Neural progenitor cell (in vitro differentiated cells): ENCODE results near the gene FADS1. TPM values are rescaled to one million over a fixed set of nuclear protein-coding genes. Genes with fewer than 3 reads are reported as not detected.
A peak's percentile ranks its signal among the peaks of the same experiment; 100 is the strongest.

Experiments used
- DNase-seq: peaks from one replicate; pipeline ENCODE4 v3.0.0-alpha.2; 2016; ENCODE audit warnings: low spot score
- H2AFZ ChIP-seq: fragments of 200-600 bp; sonication (generic); replicated peaks from 2 replicates; pipeline ENCODE4 v1.6.1; 2016; ENCODE audit warnings: antibody characterized with exemption
- H3F3A ChIP-seq: fragments of 200-600 bp; sonication (generic); 2 replicates; pipeline ENCODE4 v1.6.1; 2016; ENCODE audit warnings: antibody characterized with exemption, low read depth
- H3K27ac ChIP-seq: fragments of 200-600 bp; sonication (generic); 2 replicates; pipeline ENCODE4 v1.5.1; 2016; ENCODE audit warnings: mild to moderate bottlenecking
- H3K27me3 ChIP-seq: fragments of 200-600 bp; sonication (generic); 2 replicates; pipeline ENCODE4 v1.6.1; 2016; ENCODE audit warnings: mild to moderate bottlenecking, moderate library complexity
- H3K36me3 ChIP-seq: fragments of 200-600 bp; sonication (generic); 2 replicates; pipeline ENCODE4 v1.5.1; 2016
- H3K4me1 ChIP-seq: fragments of 200-600 bp; sonication (generic); 2 replicates; pipeline ENCODE4 v1.6.1; 2016; ENCODE audit warnings: mixed run types
- H3K4me2 ChIP-seq: fragments of 200-600 bp; sonication (generic); 2 replicates; pipeline ENCODE4 v1.6.1; 2016
- H3K4me3 ChIP-seq: fragments of 200-600 bp; sonication (generic); 2 replicates; pipeline ENCODE4 v1.5.1; 2016
- H3K79me2 ChIP-seq: fragments of 200-600 bp; sonication (generic); 2 replicates; pipeline ENCODE4 v1.6.1; 2016; ENCODE audit warnings: low read depth
- H3K9ac ChIP-seq: fragments of 200-600 bp; sonication (generic); 2 replicates; pipeline ENCODE4 v1.6.1; 2016
- H3K9me3 ChIP-seq: fragments of 200-600 bp; sonication (generic); 2 replicates; pipeline ENCODE4 v1.5.1; 2016; ENCODE audit warnings: low read depth
- H4K20me1 ChIP-seq: fragments of 200-600 bp; sonication (generic); 2 replicates; pipeline ENCODE4 v1.6.1; 2016; ENCODE audit warnings: low read depth
- H3K27ac Mint-ChIP-seq: 3 replicates; pipeline ENCODE4 v1.8.0; 2021; ENCODE audit warnings: mixed read lengths
- H3K27me3 Mint-ChIP-seq: 2 replicates; pipeline ENCODE4 v1.8.0; 2022; ENCODE audit warnings: low read depth, mild to moderate bottlenecking, inconsistent platforms, moderate library complexity, mixed read lengths; ENCODE audit not compliant: insufficient read depth
- H3K36me3 Mint-ChIP-seq: 3 replicates; pipeline ENCODE4 v1.8.0; 2021; ENCODE audit warnings: mixed read lengths
- H3K4me1 Mint-ChIP-seq: 3 replicates; pipeline ENCODE4 v1.8.0; 2021; ENCODE audit warnings: mixed read lengths
- H3K4me3 Mint-ChIP-seq: 3 replicates; pipeline ENCODE4 v1.8.0; 2021; ENCODE audit warnings: mild to moderate bottlenecking, moderate library complexity, mixed read lengths
- H3K9me3 Mint-ChIP-seq: 3 replicates; pipeline ENCODE4 v1.8.0; 2020; ENCODE audit warnings: mixed read lengths
- EZH2 ChIP-seq: fragments of 200-600 bp; sonication (generic); IDR thresholded peaks from 2 replicates; pipeline ENCODE4 v1.6.1; 2017; ENCODE audit warnings: antibody characterized with exemption, mild to moderate bottlenecking, moderate library complexity
- EZH2phosphoT487 ChIP-seq: fragments of 200-600 bp; sonication (generic); IDR thresholded peaks from 2 replicates; pipeline ENCODE4 v1.6.1; 2017; ENCODE audit warnings: antibody characterized with exemption
- total RNA-seq: library from RNA; depleted of rRNA; stranded (reverse); fragments of >200 nt; gene quantifications from 2 replicates; pipeline ENCODE4 v1.2.3, GENCODE V29; 2015; ENCODE audit warnings: low replicate concordance
- TF ChIP-seq, protein P1 (sequence below): fragments of 200-600 bp; sonication (generic); IDR thresholded peaks from 2 replicates; pipeline ENCODE4 v1.5.1; 2017; ENCODE audit warnings: antibody characterized with exemption, mild to moderate bottlenecking

The FADS1 gene
- total RNA-seq, 1 donor from 2014 or later, result 163 TPM

DNA sequence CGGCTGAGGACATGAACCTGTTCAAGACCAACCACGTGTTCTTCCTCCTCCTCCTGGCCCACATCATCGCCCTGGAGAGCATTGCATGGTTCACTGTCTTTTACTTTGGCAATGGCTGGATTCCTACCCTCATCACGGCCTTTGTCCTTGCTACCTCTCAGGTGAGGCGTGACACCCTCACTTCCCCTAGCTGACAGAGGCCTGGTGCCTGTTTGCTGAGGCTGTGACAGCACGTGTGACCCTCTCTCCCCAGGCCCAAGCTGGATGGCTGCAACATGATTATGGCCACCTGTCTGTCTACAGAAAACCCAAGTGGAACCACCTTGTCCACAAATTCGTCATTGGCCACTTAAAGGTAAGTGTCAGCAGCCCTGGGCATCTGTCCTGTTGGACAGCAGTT is 23.6 kb upstream of the FADS1 start:
- no peak overlapping the region for H3K27ac ChIP-seq
- no peak overlapping the region for H3K9ac ChIP-seq
- TF ChIP-seq EZH2phosphoT487 (no peak), EZH2 (no peak)
- TF ChIP-seq, protein P1, sequence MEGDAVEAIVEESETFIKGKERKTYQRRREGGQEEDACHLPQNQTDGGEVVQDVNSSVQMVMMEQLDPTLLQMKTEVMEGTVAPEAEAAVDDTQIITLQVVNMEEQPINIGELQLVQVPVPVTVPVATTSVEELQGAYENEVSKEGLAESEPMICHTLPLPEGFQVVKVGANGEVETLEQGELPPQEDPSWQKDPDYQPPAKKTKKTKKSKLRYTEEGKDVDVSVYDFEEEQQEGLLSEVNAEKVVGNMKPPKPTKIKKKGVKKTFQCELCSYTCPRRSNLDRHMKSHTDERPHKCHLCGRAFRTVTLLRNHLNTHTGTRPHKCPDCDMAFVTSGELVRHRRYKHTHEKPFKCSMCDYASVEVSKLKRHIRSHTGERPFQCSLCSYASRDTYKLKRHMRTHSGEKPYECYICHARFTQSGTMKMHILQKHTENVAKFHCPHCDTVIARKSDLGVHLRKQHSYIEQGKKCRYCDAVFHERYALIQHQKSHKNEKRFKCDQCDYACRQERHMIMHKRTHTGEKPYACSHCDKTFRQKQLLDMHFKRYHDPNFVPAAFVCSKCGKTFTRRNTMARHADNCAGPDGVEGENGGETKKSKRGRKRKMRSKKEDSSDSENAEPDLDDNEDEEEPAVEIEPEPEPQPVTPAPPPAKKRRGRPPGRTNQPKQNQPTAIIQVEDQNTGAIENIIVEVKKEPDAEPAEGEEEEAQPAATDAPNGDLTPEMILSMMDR, result no peak
- peaks cover 46% of the 10 kb centered on the region for H3K36me3 Mint-ChIP-seq
- no peak overlapping the region for H3K4me3 ChIP-seq
- no peaks in the 10 kb centered on the region for H3K4me1 ChIP-seq
- no peak overlapping the region for H2AFZ ChIP-seq
- no peaks in the 10 kb centered on the region for H3K9me3 ChIP-seq
- no peaks in the 10 kb centered on the region for H3K9me3 Mint-ChIP-seq
- H3K4me2 ChIP-seq, result no peak overlapping the region
- H4K20me1 ChIP-seq, result peaks cover 67% of the 10 kb centered on the region
- H3F3A ChIP-seq, result peaks cover 15% of the 10 kb centered on the region
- no peak overlapping the region for H3K4me3 Mint-ChIP-seq
- H3K27me3 Mint-ChIP-seq, result peaks cover 2% of the 10 kb centered on the region
- H3K79me2 ChIP-seq, result peaks cover 74% of the 10 kb centered on the region
- no peak for DNase-seq
- no peaks in the 10 kb centered on the region for H3K27me3 ChIP-seq
- H3K36me3 ChIP-seq, result peaks cover 19% of the 10 kb centered on the region
- peaks cover 5% of the 10 kb centered on the region for H3K4me1 Mint-ChIP-seq
- no peak overlapping the region for H3K27ac Mint-ChIP-seq

DNA sequence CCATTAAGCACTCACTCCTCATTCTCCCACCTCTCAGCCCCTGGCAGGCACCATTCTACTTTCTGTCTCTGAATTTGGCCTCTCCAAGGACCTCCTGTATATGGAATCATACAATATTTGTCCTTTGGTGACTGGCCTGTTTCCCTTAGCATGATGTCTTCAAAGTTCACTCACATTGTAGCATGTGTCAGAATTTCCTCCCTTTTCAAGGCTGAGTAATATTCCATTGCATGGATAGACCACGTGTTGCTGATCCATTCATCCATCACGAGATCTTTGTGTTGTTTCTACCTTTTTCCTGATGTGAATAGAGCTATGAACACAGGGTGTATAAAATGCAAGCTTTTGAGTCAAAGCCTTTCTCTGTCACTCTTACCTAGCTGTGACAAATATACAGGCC is 22.9 kb upstream of the FADS1 start:
- Mint-ChIP-seq H3K36me3 (peaks cover 45% of the 10 kb centered on the region), H3K4me3 (no peak overlapping the region), H3K9me3 (no peaks in the 10 kb centered on the region), H3K27me3 (peaks cover 2% of the 10 kb centered on the region), H3K4me1 (peaks cover 8% of the 10 kb centered on the region), H3K27ac (no peak overlapping the region)
- H3K4me2 ChIP-seq, result no peak overlapping the region
- H3K4me3 ChIP-seq, result no peak overlapping the region
- H3K27me3 ChIP-seq, result no peaks in the 10 kb centered on the region
- no peak overlapping the region for H3K9ac ChIP-seq
- no peak overlapping the region for H2AFZ ChIP-seq
- no peak overlapping the region for H3K27ac ChIP-seq
- H4K20me1 ChIP-seq, result peaks cover 70% of the 10 kb centered on the region
- no peak for DNase-seq
- peaks cover 80% of the 10 kb centered on the region for H3K79me2 ChIP-seq
- TF ChIP-seq EZH2phosphoT487, result no peak
- TF ChIP-seq, protein P1, result no peak
- no peak for TF ChIP-seq EZH2
- no peaks in the 10 kb centered on the region for H3K9me3 ChIP-seq
- H3K36me3 ChIP-seq, result peaks cover 19% of the 10 kb centered on the region
- peaks cover 15% of the 10 kb centered on the region for H3F3A ChIP-seq
- H3K4me1 ChIP-seq, result no peaks in the 10 kb centered on the region

- H3K9me3 Mint-ChIP-seq, result no peaks in the 10 kb centered on the region
- peak overlapping the region; percentile 79 for H3K27ac Mint-ChIP-seq
- no peak for TF ChIP-seq EZH2phosphoT487
- TF ChIP-seq, protein P1, result no peak
- TF ChIP-seq EZH2, result no peak
- peaks cover 2% of the 10 kb centered on the region for H3K27me3 Mint-ChIP-seq
- Histone ChIP-seq H3F3A (peaks cover 11% of the 10 kb centered on the region), H3K9ac (no peak overlapping the region), H3K27ac (no peak overlapping the region), H3K4me1 (peaks cover 5% of the 10 kb centered on the region), H3K79me2 (peaks cover 82% of the 10 kb centered on the region), H3K9me3 (no peaks in the 10 kb centered on the region), H3K4me3 (no peak overlapping the region), H3K27me3 (no peaks in the 10 kb centered on the region), H3K36me3 (peaks cover 17% of the 10 kb centered on the region), H3K4me2 (no peak overlapping the region), H2AFZ (no peak overlapping the region), H4K20me1 (peaks cover 78% of the 10 kb centered on the region)
- no peak for DNase-seq
- peaks cover 47% of the 10 kb centered on the region for H3K36me3 Mint-ChIP-seq
- peaks cover 14% of the 10 kb centered on the region for H3K4me1 Mint-ChIP-seq
- no peak overlapping the region for H3K4me3 Mint-ChIP-seq
These were observed 22.1 kb upstream of the FADS1 start for GRCh38 chr11:61838921-61839320.
